Adrenal gland (tissue), 5 donors: ENCODE data around the gene LRBA.

Source experiments
- CTCF ChIP-seq, 6 experiments: fragments of 450-650 bp in 4 of 6; fragments of 200-600 bp in 2 of 6; sonication (generic) in 1 of 6; IDR thresholded peaks; 1 replicate in 5 of 6; 2 replicates in 1 of 6; pipeline versions ENCODE4 v1.5.1 to v1.8.0; 2016 to 2021; ENCODE audit warnings: antibody characterized with exemption in 6 of 6, mild to moderate bottlenecking in 2 of 6, moderate library complexity in 1 of 6
- POLR2A ChIP-seq, 2 donors: fragments of 450-650 bp; IDR thresholded peaks; one replicate each; pipeline ENCODE4 v1.6.1; 2017; ENCODE audit warnings: antibody characterized with exemption in 2 of 2, mild to moderate bottlenecking in 2 of 2, moderate library complexity in 1 of 2
- donor health status: DM: no; HTN: no; CAD: no.

GRCh38 chr4:150906987-150907633, 108.0 kb downstream of the LRBA start:
- TF ChIP-seq CTCF (IDR thresholded peaks at IDR 0.05), result no peak
- no peak for TF ChIP-seq POLR2A (IDR thresholded peaks at IDR 0.05)
